T1000 (cell line): ENCODE data around the gene ITGB3.
"Not testable (repeated sequence)": the region's sequence is repeated elsewhere in the genome, so short reads cannot be mapped to it uniquely, and the experiment has no call there.

Source experiments
- DNase-seq: peaks from one replicate; lab custom pipeline; 2025; ENCODE audit warnings: mixed read lengths; lab: John Stamatoyannopoulos, UW

ITGB3 gene

DNA sequence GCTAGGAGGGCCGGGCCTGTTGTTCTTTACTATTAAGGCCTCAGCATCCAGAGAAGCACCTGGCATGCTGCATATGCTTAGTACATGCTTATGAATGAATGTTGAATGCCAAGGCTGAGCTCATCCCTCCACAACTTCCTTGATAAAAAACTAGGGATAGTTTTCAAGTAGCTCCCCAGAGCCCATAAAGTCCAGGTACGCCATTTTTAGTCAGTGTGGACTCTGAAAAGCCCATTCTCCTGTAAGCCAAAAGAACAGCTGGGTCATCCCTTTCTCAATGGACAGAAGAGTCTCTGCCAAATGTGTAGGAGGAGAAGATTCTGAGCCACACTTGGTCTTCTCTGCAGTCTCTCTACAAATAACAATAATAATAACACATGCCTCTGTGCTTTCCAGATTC is 8.9 kb upstream of the ITGB3 start:
- DNase-seq = no peak

DNA sequence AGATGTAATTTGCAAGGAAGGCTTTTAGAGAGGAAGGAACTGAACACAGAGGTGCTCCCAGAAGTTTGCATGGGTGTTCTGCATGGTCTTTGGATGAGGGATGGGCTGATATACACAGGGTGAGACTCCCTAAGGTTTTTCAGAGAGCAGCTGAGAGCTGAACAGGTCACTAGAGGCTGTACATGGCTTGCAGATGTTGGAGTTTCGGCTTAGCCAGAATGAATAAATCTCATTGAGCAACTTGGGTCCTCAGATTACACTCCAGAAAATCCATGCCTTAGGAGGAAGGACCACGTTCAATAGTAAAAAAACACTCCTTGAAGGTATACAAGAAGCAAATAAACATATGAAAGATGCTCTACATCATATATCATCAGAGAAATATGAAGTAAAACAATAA is 7.5 kb upstream of the ITGB3 start:
- no peak for DNase-seq

DNA sequence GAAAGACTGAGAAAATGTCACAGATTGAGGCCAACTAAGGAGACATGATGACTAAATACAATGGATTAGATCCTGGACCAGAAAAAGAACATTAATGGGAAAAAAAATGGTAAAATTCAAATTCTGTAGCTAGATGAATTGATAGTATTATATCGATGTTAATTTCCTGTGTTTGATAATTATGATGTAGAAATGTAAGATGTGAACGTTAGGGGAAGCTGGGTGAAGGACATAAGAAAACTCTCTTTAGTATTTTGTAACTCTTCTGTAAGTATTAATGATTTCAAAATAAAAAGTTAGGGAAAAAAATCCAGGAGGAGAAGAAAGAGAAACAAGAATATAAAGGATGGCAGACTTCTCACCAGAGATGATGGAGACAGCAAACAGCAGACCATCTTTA is 2.8 kb upstream of the ITGB3 start:
- no peak for DNase-seq

DNA sequence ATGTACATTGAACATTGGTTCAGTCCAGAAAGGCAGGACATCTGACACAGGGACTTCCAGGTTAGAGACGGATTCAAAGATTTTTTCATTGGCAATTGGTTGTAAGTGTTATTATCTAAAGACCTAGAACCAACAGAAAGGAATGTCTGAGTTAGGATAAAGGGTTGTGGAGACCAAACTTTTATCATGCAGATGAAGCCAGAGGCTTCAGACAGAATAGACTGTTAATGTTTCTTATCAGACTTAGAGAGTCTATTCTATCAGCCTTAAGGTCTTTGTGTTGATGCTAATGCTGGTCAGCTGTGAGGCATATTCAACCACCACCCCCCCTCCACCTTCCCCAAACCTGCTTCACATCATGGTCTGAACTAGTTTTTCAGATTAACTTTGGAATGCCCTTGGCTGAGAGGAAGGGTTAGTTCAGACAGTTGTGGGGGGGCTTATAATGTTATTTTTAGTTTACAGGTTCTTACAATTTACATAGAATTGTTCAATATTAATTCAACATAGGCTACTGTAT is 2.1 kb upstream of the ITGB3 start:
- DNase-seq = no peak

DNA sequence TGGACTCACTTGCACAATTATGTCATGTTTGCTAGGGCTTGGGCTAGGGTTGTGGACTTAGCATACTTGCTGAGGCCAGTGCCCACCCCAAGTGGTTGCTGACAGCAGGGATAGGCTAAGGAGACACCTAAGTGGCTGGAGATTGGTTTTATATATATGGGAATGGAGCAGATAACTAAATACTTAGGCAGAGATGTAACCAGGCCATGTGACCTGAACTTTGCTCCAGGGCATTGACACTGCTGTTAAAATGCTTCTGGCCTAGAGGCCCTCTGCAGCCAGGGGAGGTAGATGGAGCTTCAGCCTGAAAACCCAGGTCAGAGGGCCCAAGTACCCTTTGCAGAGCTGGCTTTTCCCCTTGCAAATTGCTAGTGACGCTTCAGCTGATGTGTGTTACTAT is 1.4 kb upstream of the ITGB3 start:
- DNase-seq = peak; percentile 19

DNA sequence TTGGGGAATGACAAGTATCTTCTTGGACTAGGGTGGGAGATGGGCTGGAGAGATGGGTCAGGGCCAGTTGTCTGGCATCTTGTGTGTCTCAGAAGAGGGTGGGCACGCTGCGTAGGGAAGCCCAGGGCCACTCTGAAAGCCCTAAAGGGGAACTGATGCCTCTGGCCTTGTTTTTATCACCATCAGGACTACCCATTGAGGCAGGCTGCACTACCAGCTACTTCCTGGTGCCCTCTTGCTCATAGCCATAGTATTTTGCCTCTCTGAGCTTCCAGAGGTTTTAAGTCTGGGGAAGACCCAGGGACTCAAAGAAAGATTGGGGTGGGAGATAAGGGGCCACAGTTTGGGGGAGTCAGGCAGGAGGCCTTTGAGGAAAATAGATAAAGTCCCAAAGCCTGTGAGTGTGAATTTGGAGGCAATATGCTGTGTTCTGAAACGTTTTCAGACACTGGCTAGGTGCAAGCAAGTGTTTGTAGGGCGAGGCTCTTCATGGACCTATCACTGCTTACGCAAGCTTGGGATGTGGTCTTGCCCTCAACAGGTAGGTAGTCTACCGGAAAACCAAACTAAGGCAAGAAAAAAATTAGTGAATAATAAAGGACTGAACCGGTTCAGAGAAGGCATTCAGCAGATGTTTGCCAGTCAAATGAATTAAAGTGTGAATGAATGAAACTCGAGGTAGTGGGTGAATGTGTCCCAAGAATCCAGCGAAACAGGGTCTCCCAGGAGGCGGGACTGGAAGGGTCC is 688 bp upstream of the ITGB3 start:
- DNase-seq = no peak

DNA sequence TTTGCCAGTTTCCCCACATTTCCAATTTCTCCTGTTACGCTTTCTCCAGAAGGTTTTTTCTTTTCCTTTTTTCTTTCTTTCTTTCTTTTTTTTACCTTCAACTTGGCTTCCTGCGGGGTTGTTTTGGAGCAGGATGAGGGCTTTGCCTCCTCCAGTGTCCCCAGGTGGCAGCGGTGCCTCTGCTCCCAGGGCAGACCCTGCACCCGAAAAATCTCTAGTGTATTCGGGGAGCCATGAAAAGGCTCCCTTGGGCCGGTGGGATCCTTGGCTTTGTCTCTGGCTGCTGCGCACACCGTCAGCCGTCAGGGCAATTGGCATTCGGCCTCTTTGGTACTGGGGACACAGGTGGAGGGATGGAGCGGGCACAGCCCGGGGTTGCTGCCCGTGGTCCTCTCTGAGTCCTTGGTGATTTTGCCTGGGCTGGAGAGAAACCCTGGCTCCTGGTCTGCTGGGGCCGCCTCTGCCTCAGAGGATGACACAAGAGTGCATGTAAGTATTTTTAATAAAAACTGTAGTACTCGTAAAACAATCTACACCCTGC is 846 bp downstream of the ITGB3 start:
- DNase-seq = no peak

DNA sequence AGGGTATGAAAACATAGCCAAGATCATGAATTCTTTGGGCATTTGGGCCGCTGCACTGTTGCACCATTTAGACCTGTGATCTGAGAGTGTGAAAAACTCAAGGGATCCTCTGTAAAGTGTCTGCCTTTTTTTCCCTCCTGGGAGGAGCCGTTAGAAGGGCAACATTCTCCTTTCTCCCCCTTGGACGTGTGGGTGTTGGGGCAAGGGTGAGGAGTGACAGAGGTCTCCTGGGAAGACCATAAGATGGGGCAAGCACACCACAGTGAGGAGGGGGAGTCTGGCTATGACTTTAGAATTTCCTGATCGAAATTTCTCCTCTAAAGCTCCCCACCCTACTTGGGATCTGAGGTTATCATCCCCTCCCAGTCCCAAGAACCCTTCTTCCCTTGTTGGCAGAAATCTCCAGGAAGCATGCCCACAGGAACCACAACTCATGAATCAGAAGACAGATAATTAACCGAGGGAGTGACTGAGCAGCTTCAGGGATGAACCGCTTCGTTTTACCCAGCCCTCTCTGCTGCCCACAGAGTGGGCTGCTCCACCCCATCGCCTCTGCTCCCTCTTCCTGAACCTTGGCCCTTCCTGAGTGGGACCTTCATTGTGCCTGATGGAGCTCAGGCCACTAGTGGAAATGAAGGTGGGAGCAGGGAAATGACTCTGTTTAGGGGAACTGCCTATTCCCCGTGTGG is 4.2 kb downstream of the ITGB3 start:
- DNase-seq = peak; percentile 63

DNA sequence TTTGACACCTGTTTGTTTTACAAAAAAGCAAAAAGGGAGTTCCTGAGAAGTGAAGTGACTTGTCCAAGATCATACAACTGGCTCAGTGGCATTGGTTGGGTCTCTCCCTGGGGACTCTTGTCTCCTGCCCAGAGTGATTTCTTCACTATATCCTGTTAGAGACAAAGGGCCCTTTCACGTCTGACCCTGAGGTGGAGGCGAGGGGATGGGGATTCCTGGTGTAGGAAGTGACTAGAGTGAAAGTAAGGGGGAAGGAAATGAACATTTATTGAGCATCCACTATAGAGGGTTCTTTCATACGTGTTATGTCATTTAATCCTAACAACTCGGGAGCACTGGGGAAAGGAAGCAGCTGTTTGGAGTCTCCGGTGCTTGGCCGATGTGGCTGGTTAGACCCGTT is 9.0 kb downstream of the ITGB3 start:
- no peak for DNase-seq

DNA sequence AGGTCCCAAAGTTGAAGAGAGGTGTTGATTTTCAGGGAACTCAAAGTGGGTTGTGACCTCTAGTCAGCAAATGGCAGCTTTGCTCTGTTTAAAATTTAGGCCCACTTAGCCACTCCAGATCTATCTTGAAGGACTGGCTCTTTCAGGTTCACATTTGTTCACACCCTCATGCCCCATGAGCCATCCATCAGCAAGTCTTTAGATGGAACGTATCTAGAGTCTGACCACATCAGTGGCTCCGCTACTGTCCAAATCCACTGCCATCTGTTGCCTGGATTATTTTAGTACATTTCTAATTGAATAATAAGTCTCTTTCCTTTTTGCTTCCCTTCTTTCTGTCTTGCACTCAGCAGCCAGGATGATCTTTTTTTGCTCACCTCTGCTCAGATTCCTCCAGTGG is 10.5 kb downstream of the ITGB3 start:
- no peak for DNase-seq

DNA sequence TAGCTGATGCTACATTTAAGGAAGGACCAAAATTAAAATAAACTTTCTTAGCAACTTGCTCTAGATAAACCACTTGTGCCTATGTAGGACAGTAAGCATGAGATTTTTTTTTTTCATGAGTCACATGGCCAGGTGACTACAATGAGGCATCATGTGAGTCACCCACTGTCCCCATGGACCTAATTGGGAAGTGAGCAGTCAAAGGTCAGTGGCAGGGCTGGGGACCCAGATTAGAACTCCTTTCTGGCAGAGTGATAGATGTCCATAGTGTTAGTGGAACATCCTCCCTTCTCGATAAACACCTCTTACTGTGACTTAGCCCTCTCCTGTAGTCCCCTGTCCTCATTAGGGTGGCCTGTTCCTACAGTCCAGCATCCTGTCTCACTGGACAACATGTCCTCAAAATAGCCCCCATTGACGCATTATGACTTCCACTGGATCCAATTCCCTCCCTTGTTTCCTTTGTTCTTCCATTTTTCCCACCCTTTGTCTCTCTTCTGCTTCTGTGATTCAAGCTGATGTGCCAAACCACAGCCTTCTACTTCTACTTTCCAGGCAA is 12.4 kb downstream of the ITGB3 start:
- peak; percentile 19 for DNase-seq

DNA sequence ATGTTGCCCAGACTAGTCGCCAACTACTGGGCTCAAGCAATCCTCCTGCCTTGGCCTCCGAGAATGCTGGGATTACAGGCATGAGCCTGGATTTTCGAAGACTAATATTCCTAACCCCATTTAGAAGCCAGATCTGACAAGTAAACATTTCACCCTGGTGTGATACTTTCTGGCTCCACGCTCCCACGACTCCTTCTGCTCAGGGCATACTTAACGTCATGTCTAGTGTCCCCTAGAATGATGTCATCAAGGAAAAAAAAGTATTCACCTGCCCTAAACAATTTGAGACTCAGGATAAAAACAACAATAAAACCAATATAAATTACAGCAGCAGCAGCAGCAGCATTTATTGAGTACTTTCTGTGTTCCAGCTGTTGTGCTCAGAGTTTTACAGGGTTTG is 13.2 kb downstream of the ITGB3 start:
- DNase-seq = no peak

DNA sequence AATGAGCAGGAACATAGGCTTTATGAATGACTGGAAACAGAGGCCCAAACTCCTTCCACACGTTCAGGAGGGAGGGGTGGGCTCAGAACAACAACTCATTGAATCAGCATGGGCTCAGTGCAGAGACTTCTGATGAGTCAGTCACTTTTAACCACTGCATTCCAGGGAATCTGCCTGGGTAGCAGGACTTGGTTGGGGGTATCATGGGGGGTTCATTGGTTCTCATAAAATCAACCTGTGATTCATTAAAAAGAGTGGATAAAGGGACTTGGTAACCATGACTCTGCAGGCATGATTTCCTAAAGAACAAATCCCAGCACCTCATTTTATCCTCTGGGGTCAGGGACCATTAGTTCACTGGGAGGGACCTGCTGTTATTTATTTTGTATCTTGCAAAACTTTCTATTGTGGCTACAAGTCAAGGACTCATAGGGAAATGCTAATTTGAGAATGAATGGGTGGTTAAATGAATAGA is 13.8 kb downstream of the ITGB3 start:
- DNase-seq = peak; percentile 89

DNA sequence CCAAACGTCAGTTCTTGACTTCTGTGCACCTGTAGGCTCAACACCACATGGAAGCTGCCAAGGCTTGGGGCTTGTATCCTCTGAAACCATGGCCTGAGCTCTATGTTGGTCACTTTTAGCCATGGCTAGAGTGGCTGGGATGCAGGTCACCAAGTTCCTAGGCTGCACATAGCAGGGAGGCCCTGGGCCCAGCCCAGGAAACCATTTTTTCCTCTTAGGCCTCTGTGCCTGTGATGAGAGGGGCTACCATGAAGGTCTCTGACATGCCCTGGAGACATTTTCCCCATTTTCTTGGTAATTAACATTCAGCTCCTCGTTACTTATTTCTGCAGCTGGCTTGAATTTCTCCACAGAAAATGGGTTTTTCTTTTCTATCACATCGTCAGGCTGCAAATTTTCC is 15.3 kb downstream of the ITGB3 start:
- DNase-seq = not testable (repeated sequence)

DNA sequence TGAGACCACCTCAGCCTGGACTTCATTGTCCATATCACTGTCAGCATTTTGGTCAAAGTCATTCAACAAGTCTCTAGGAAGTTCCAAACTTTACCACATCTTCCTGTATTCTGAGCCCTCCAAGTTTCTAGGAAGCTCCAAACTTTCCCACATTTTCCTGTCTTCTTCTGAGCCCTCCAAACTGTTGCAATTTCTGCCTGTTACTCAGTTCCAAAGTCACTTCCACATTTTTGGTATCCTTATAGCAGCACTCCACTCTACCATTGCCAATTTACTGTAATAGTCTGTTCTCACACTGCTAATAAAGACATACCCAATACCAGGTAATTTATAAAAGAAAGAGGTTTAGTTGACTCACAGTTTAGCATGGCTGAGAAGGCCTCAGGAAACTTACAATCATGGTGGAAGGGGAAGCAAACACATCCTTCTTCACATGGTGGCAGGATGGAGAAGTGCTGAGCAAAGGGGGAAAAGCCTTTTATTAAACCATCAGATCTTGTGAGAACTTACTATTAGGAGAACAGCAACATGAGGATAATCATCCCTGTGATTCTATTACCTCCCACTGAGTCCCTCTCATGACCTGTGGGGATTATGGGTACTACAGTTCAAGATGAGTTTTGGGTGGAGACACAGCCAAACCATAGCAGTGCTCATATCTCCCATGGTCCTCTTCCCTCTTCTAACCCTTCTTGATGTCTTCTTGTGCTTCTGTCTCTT is 16.1 kb downstream of the ITGB3 start:
- not testable (repeated sequence) for DNase-seq

DNA sequence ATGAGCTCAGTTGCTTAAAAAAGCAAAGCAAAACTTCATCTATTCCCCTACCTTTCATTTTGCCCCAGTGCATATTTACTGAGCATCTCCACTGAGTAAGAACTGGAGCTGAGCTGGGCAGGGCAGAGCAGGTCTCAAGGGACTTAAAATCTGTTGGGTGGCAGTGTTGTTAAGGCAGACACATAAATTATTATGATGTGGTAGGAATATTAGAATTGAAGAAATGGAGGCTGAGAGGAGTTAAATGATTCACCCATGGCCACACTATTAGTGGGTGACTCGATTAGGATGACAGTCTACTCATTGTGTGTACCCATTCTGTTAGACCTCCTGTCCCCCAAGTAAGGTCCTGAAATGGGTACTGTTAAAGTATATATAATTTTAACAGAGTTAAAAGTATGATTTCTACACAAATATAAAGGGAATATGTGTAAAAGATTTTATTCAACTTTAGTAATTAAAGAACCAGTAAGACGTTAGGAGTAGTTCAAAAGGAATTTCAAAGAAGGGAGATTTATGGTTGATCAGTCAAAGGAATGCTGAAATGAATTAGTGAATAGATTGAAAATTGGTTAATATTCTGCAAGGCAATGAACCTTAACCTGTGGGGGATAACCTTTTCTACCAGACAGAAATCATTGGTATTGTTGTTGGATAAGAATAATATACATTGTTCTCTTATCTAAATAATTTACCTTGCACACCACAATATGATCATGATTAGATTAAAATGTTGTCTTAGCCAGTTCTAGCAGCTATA is 17.5 kb downstream of the ITGB3 start:
- no peak for DNase-seq

DNA sequence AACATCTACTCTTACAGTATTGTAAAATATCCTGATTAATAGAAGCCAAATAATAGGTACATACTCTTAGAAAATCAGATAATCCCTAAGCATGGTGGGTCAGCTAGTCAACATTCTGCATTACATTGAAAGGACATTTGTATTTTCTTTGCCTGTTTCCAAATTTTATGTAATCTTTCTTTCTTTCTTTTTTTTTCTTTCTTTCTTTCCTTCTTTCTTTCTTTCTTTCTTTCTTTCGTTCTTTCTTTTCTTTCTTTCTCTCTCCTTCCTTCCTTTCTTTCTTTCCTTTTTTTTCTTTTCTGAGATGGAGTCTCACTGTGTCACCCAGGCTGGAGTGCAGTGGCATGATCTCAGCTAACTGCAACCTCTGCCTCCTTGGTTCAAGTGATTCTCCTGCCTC is 18.9 kb downstream of the ITGB3 start:
- DNase-seq = no peak

DNA sequence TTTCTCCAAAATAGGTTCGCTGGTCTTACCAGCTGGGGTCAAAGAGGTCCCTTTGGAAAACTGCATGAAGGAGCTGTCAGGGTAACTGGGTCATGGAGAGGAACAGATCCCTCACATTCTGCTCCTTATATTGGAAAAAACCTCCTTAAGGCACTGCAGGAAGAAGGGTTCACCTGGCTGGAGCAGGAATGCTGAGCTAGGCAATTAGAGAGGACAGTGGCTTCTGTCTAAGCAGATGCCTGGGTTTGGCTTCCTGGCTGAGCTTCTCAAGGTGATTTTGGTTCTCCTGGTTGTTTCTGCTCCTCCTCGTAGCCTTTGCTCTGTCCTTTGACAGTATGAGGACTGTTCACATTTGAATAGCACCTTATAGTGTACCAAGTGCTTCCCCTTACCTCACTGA is 19.6 kb downstream of the ITGB3 start:
- DNase-seq = no peak

DNA sequence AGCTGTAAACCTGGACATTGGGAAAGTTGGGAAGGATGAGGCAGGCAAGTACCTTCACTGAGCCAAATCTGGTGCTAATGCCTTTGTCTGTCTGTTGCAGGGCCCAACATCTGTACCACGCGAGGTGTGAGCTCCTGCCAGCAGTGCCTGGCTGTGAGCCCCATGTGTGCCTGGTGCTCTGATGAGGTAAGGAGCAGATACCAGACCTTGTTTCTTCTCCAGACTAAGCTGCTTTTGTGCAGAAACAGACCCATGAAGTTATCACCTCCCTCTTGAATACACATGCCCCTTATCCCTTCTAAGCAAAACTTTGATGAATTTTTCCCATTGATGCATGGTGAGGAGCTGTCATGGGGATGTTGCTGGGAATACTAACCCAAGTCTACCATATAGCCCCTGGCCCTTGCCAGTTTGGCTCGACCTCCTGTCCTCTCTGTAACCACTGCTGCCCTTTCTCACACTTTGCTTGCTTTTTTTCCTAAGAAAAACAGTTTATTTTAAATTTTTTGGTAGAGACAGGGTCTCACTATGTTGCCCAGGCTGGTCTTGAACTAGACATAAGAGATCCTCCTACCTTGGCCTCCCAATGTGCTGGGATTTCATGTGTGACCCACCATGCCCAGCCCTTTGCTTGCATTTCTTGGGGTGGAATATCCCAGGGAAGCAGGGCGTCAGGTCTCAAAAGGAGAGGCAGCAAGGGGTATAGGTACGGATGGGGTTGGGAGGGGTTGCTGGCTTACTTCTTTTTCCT is 20.9 kb downstream of the ITGB3 start:
- no peak for DNase-seq

DNA sequence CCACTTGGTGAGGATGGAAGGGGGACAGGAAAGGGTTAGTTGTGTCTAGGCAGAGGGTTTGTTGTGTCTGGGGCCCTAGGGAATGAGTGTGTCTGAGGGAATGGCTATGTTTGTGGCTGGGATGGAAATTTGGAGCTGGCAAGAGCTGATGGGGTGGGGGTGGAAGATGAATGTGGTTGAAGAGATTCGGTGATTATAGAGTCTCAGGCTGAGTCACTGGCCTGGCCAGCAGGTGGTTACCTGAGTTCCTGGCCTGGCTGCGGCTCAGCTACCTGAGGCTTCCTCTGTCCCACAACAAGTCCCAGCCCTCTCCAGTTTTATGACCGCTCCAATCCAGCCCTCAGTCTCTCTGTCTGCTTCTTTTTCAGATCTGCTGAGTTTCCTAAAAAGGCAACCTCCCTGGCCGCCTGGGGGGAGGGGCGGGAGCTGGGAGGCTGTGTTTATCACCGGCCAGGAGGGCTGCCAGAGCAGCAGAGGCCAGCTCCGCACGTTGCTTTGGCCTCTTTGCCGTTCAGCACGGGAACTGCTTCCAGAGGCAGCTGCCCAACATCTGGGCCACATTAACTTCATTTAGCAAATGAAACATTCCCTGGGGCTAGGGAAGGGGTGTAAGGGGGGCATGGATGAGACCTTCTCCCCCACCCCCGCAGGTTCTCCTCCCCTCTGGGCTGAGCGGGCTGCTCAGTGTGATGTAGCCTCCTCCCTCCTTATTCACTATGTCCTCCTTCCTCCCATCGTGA is 21.8 kb downstream of the ITGB3 start:
- peak; percentile 13 for DNase-seq
